Uterus (tissue), 4 donors: ENCODE results near the gene PTPRE. TPM values are rescaled to one million over a fixed set of nuclear protein-coding genes. Genes with fewer than 3 reads are reported as not detected.

Experiments used
- DNase-seq, 2 donors: peaks; one replicate each; pipeline ENCODE4 v3.0.0-alpha.2; 2019 to 2020
- H3K27ac ChIP-seq, 2 donors: fragments of 200-600 bp; sonication (generic); 1 replicate in 1 of 2; 2 replicates in 1 of 2; pipeline ENCODE4 v1.5.1; 2016 to 2018
- H3K27me3 ChIP-seq, 2 donors: fragments of 200-600 bp; sonication (generic); one replicate each; pipeline ENCODE4 v1.5.1; 2018 to 2019; ENCODE audit warnings: control low read depth in 1 of 2
- H3K36me3 ChIP-seq, 2 donors: fragments of 200-600 bp; sonication (generic); one replicate each; pipeline ENCODE4 v1.5.1; 2019; ENCODE audit warnings: control low read depth in 1 of 2
- H3K4me1 ChIP-seq, 2 donors: fragments of 200-600 bp; sonication (generic); one replicate each; pipeline ENCODE4 v1.5.1; 2018 to 2019; ENCODE audit warnings: control low read depth in 1 of 2
- H3K4me3 ChIP-seq, 2 donors: fragments of 200-600 bp; sonication (generic); 1 replicate in 1 of 2; 2 replicates in 1 of 2; pipeline ENCODE4 v1.5.1; 2018 to 2019; ENCODE audit warnings: mild to moderate bottlenecking in 1 of 2
- H3K9me3 ChIP-seq, 2 donors: fragments of 200-600 bp; sonication (generic); one replicate each; pipeline ENCODE4 v1.5.1; 2019; ENCODE audit warnings: control low read depth in 1 of 2
- CTCF ChIP-seq, 4 experiments: fragments of 200-600 bp in 2 of 4; fragments of 450-650 bp in 2 of 4; sonication (generic) in 2 of 4; IDR thresholded peaks; one replicate each; pipeline ENCODE4 v1.5.1; 2016 to 2019; ENCODE audit warnings: antibody characterized with exemption in 4 of 4, mild to moderate bottlenecking in 2 of 4, moderate library complexity in 1 of 4
- POLR2A ChIP-seq, 2 donors: fragments of 450-650 bp; IDR thresholded peaks; one replicate each; pipeline ENCODE4 v1.6.1; 2016; ENCODE audit warnings: antibody characterized with exemption in 2 of 2, mild to moderate bottlenecking in 1 of 2, moderate library complexity in 1 of 2
- intact Hi-C: fragments of 100-400 bp; cut with DNase I; formaldehyde crosslinking; loops from one replicate; pipeline ENCODE4 v1.15.1; 2023; ENCODE audit warnings: low total_unique reads
- total RNA-seq, 4 donors: library from RNA; depleted of rRNA in 3 of 4; stranded (reverse); fragments of >200 nt in 3 of 4; gene quantifications; one replicate each; pipeline versions ENCODE4 v1.1.0 to v1.2.4, GENCODE V29; 2014 to 2023
- donor health status: DM: yes; HTN: yes; CAD: no.

PTPRE gene
- total RNA-seq, 4 donors from 2014 or later = 9.4 to 18.9 (median 16.3) TPM

GRCh38 chr10:127937915-127938463, 31.1 kb downstream of the PTPRE start:
- Histone ChIP-seq H3K36me3 (no peaks in the 10 kb centered on the region), H3K9me3 (no peaks in the 10 kb centered on the region), H3K27me3 (no peaks in the 10 kb centered on the region), H3K27ac (no peak overlapping the region), H3K4me1 (no peaks in the 10 kb centered on the region), H3K4me3 (no peak overlapping the region)
- TF ChIP-seq CTCF (IDR thresholded peaks at IDR 0.05) = no peak
- TF ChIP-seq POLR2A (IDR thresholded peaks at IDR 0.05) = no peak
- intact Hi-C loops = no loop called here
- DNase-seq = no peak

- no peaks in the 10 kb centered on the region for H3K27me3 ChIP-seq
- no peak for DNase-seq
- no peak overlapping the region for H3K4me3 ChIP-seq
- no peaks in the 10 kb centered on the region for H3K36me3 ChIP-seq
- H3K27ac ChIP-seq = no peak overlapping the region
- no peaks in the 10 kb centered on the region for H3K4me1 ChIP-seq
- no peak for TF ChIP-seq CTCF (IDR thresholded peaks at IDR 0.05)
- TF ChIP-seq POLR2A (IDR thresholded peaks at IDR 0.05) = no peak
- no peaks in the 10 kb centered on the region for H3K9me3 ChIP-seq
- intact Hi-C loops = no loop called here
Observed at GRCh38 chr10:127939786-127940330, 33.0 kb downstream of the PTPRE start.

GRCh38 chr10:127940866-127941640, 34.1 kb downstream of the PTPRE start:
- H3K27ac ChIP-seq = no peak overlapping the region
- no peaks in the 10 kb centered on the region for H3K9me3 ChIP-seq
- intact Hi-C loops = no loop called here
- TF ChIP-seq CTCF (IDR thresholded peaks at IDR 0.05) (no peak), POLR2A (IDR thresholded peaks at IDR 0.05) (no peak)
- H3K4me3 ChIP-seq = no peak overlapping the region
- H3K4me1 ChIP-seq = no peaks in the 10 kb centered on the region
- no peaks in the 10 kb centered on the region for H3K36me3 ChIP-seq
- H3K27me3 ChIP-seq = no peaks in the 10 kb centered on the region
- DNase-seq = no peak

- no peaks in the 10 kb centered on the region for H3K27me3 ChIP-seq
- no peak overlapping the region for H3K4me3 ChIP-seq
- H3K9me3 ChIP-seq = no peaks in the 10 kb centered on the region
- intact Hi-C loops = no loop called here
- DNase-seq = no peak
- no peaks in the 10 kb centered on the region for H3K4me1 ChIP-seq
- no peaks in the 10 kb centered on the region for H3K36me3 ChIP-seq
- TF ChIP-seq CTCF (IDR thresholded peaks at IDR 0.05) = no peak
- TF ChIP-seq POLR2A (IDR thresholded peaks at IDR 0.05) = no peak
- no peak overlapping the region for H3K27ac ChIP-seq
Observed at GRCh38 chr10:127942811-127943210, 35.9 kb downstream of the PTPRE start.

- no peaks in the 10 kb centered on the region for H3K4me1 ChIP-seq
- DNase-seq = no peak
- intact Hi-C loops = no loop called here
- no peak overlapping the region for H3K27ac ChIP-seq
- no peaks in the 10 kb centered on the region for H3K27me3 ChIP-seq
- H3K9me3 ChIP-seq = no peaks in the 10 kb centered on the region
- H3K4me3 ChIP-seq = no peak overlapping the region
- TF ChIP-seq POLR2A (IDR thresholded peaks at IDR 0.05) (no peak), CTCF (IDR thresholded peaks at IDR 0.05) (no peak)
- H3K36me3 ChIP-seq = no peaks in the 10 kb centered on the region
Observed at GRCh38 chr10:127943336-127943910, 36.5 kb downstream of the PTPRE start.
